Measurements from ENCODE around the gene TCP10L.

- no peak for TF ChIP-seq CTCF (IDR thresholded peaks at IDR 0.05; ENCODE audit: control extremely low read depth in 1 of 3, insufficient read depth in 1 of 3, low read depth in 1 of 3, low read length in 3 of 3)
- no peak for TF ChIP-seq YY1 (IDR thresholded peaks at IDR 0.05; ENCODE audit: low read depth, low read length)
- TF ChIP-seq ATF2 (IDR thresholded peaks at IDR 0.05; ENCODE audit: low read length): no peak
- no peak for TF ChIP-seq POLR2A (IDR thresholded peaks at IDR 0.05; ENCODE audit: control extremely low read depth in 1 of 2, low read depth in 2 of 2, low read length in 2 of 2)
- no peak for TF ChIP-seq CEBPB (IDR thresholded peaks at IDR 0.05; ENCODE audit: low read depth, low read length)
- no peak for TF ChIP-seq EP300 (IDR thresholded peaks at IDR 0.05; ENCODE audit: borderline replicate concordance in 1 of 2, low read depth in 2 of 2, low read length in 2 of 2)
- no peak for TF ChIP-seq TAF1 (IDR thresholded peaks at IDR 0.05; ENCODE audit: low read depth, low read length)
- no peak for TF ChIP-seq RAD21 (IDR thresholded peaks at IDR 0.05 in 1 of 2, conservative IDR thresholded peaks at IDR 0.05 in 1 of 2; ENCODE audit: low read depth in 2 of 2, low read length in 2 of 2)
- TF ChIP-seq ZNF274 (IDR thresholded peaks at IDR 0.05; ENCODE audit: borderline replicate concordance, extremely low read depth, low read length): no peak
- TF ChIP-seq CREB1 (IDR thresholded peaks at IDR 0.05): no peak
These were observed 26.2 kb upstream of the TCP10L start for GRCh38 chr21:32611471-32611997.

Data from H1 (cell line).